ENCODE measurements around the gene KRTAP1-4.
"Not testable (repeated sequence)": the region's sequence is repeated elsewhere in the genome, so short reads cannot be mapped to it uniquely, and the experiment has no call there.

KRTAP1-4 gene

GRCh38 chr17:40999563-40999962 lies 30.4 kb downstream of the KRTAP1-4 start, which contains the start of gene KRTAP3-2:
Gene KRTAP3-2 (minus strand): TSS chr17:40999906. CDS start chr17:40999853, 53 bp downstream.
- H3K4me1 Mint-ChIP-seq; H3K27ac Mint-ChIP-seq; DNase-seq (ENCODE audit: low spot score in 2 of 2); H3K4me3 Mint-ChIP-seq; H3K36me3 Mint-ChIP-seq; H3K9me3 Mint-ChIP-seq; ATAC-seq: not testable (repeated sequence)

GRCh38 chr17:40997361-40997760 lies 32.6 kb downstream of the KRTAP1-4 start:
- no peak overlapping the region for H3K4me3 Mint-ChIP-seq
- H3K36me3 Mint-ChIP-seq, result no peaks in the 10 kb centered on the region
- ATAC-seq, result no peak
- no peak overlapping the region for H3K27ac Mint-ChIP-seq
- DNase-seq (ENCODE audit: low spot score in 2 of 2), result no peak
- no peaks in the 10 kb centered on the region for H3K9me3 Mint-ChIP-seq
- no peaks in the 10 kb centered on the region for H3K4me1 Mint-ChIP-seq

- Mint-ChIP-seq H3K27ac (no peak overlapping the region), H3K4me1 (no peaks in the 10 kb centered on the region), H3K4me3 (no peak overlapping the region), H3K36me3 (no peaks in the 10 kb centered on the region), H3K9me3 (no peaks in the 10 kb centered on the region)
- no peak for DNase-seq (ENCODE audit: low spot score in 2 of 2)
- ATAC-seq, result no peak
Observed at GRCh38 chr17:40996829-40997228, 33.2 kb downstream of the KRTAP1-4 start.

GRCh38 chr17:40995116-40995515 lies 34.9 kb downstream of the KRTAP1-4 start:
- H3K27ac Mint-ChIP-seq, result no peak overlapping the region
- H3K4me3 Mint-ChIP-seq, result no peak overlapping the region
- H3K4me1 Mint-ChIP-seq, result no peaks in the 10 kb centered on the region
- ATAC-seq, result no peak
- no peaks in the 10 kb centered on the region for H3K9me3 Mint-ChIP-seq
- no peaks in the 10 kb centered on the region for H3K36me3 Mint-ChIP-seq
- DNase-seq (ENCODE audit: low spot score in 2 of 2), result no peak

- Mint-ChIP-seq H3K4me3 (no peak within 1 kb of the TSS), H3K27ac (no peak within 1 kb of the TSS), H3K36me3 (no peaks in the 10 kb centered on the region), H3K9me3 (no peaks in the 10 kb centered on the region), H3K4me1 (no peaks in the 10 kb centered on the region)
- no peak for DNase-seq (ENCODE audit: low spot score in 2 of 2)
- ATAC-seq, result no peak
Observed at GRCh38 chr17:40993839-40994238, 36.2 kb downstream of the KRTAP1-4 start, which contains the start of gene KRTAP3-3. Gene KRTAP3-3 (minus strand): TSS chr17:40994164. CDS start chr17:40994097, 67 bp downstream.

- no peaks in the 10 kb centered on the region for H3K9me3 Mint-ChIP-seq
- DNase-seq (ENCODE audit: low spot score in 2 of 2) (no peak), ATAC-seq (no peak)
- H3K36me3 Mint-ChIP-seq, result no peaks in the 10 kb centered on the region
- H3K27ac Mint-ChIP-seq, result no peak overlapping the region
- H3K4me1 Mint-ChIP-seq, result no peaks in the 10 kb centered on the region
- no peak overlapping the region for H3K4me3 Mint-ChIP-seq
Observed at GRCh38 chr17:40993084-40993483, 36.9 kb downstream of the KRTAP1-4 start.

GRCh38 chr17:40992666-40993065 lies 37.3 kb downstream of the KRTAP1-4 start:
- Mint-ChIP-seq H3K9me3 (no peaks in the 10 kb centered on the region), H3K27ac (no peak overlapping the region), H3K36me3 (no peaks in the 10 kb centered on the region), H3K4me1 (no peaks in the 10 kb centered on the region), H3K4me3 (no peak overlapping the region)
- DNase-seq (ENCODE audit: low spot score in 2 of 2), result no peak
- no peak for ATAC-seq

- Mint-ChIP-seq H3K4me1 (no peaks in the 10 kb centered on the region), H3K27ac (no peak overlapping the region), H3K4me3 (no peak overlapping the region), H3K9me3 (no peaks in the 10 kb centered on the region), H3K36me3 (no peaks in the 10 kb centered on the region)
- DNase-seq (ENCODE audit: low spot score in 2 of 2), result no peak
- no peak for ATAC-seq
Observed at GRCh38 chr17:40986920-40987319, 43.1 kb downstream of the KRTAP1-4 start.

GRCh38 chr17:40984226-40984625 lies 45.8 kb downstream of the KRTAP1-4 start, which contains the start of gene KRT40:
Gene KRT40 (minus strand): TSS chr17:40984326. CDS start chr17:40984273, 53 bp downstream.
- ATAC-seq (no peak), DNase-seq (ENCODE audit: low spot score in 2 of 2) (no peak)
- Mint-ChIP-seq H3K27ac (no peak within 1 kb of the TSS), H3K4me1 (no peaks in the 10 kb centered on the region), H3K36me3 (no peaks in the 10 kb centered on the region), H3K4me3 (no peak within 1 kb of the TSS), H3K9me3 (no peaks in the 10 kb centered on the region)

GRCh38 chr17:40981115-40981514 lies 48.9 kb downstream of the KRTAP1-4 start:
- no peaks in the 10 kb centered on the region for H3K4me1 Mint-ChIP-seq
- H3K9me3 Mint-ChIP-seq, result no peaks in the 10 kb centered on the region
- H3K36me3 Mint-ChIP-seq, result no peaks in the 10 kb centered on the region
- H3K27ac Mint-ChIP-seq, result no peak overlapping the region
- ATAC-seq (no peak), DNase-seq (ENCODE audit: low spot score in 2 of 2) (no peak)
- no peak overlapping the region for H3K4me3 Mint-ChIP-seq

GRCh38 chr17:40980596-40980995 lies 49.4 kb downstream of the KRTAP1-4 start:
- no peak for ATAC-seq
- Mint-ChIP-seq H3K4me1 (no peaks in the 10 kb centered on the region), H3K27ac (no peak overlapping the region), H3K9me3 (no peaks in the 10 kb centered on the region), H3K4me3 (no peak overlapping the region), H3K36me3 (no peaks in the 10 kb centered on the region)
- no peak for DNase-seq (ENCODE audit: low spot score in 2 of 2)

GRCh38 chr17:40980117-40980516 lies 49.9 kb downstream of the KRTAP1-4 start:
- Mint-ChIP-seq H3K9me3 (no peaks in the 10 kb centered on the region), H3K4me1 (no peaks in the 10 kb centered on the region), H3K27ac (no peak overlapping the region), H3K36me3 (no peaks in the 10 kb centered on the region), H3K4me3 (no peak overlapping the region)
- no peak for DNase-seq (ENCODE audit: low spot score in 2 of 2)
- ATAC-seq, result no peak
